ENCODE data around the gene HOXC6.
A peak's percentile ranks its signal among the peaks of the same experiment; 100 is the strongest.
"Not testable (repeated sequence)": the region's sequence is repeated elsewhere in the genome, so short reads cannot be mapped to it uniquely, and the experiment has no call there.

The HOXC6 gene

DNA sequence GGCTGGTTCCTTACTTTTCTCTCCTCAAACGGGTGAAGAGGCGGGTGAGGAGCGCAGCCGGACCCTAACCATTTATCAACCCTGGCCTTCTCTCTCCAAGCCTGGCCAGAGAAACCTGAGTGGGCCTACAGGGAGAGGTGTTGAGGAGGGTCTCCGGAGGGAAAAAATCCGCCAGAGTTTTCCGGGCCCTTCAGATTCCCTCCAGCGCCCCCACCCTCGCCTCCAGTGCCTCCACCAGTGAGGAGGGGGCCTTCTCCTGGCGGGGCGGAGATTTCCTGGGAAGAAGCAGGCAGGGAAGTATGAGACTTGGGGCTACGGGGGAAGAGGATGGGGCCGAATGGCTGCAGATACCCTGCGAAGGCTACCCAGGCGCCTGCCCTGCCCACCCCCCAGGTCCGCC, 3.2 kb downstream of the HOXC6 start:
- DNase-seq, result no peak

DNA sequence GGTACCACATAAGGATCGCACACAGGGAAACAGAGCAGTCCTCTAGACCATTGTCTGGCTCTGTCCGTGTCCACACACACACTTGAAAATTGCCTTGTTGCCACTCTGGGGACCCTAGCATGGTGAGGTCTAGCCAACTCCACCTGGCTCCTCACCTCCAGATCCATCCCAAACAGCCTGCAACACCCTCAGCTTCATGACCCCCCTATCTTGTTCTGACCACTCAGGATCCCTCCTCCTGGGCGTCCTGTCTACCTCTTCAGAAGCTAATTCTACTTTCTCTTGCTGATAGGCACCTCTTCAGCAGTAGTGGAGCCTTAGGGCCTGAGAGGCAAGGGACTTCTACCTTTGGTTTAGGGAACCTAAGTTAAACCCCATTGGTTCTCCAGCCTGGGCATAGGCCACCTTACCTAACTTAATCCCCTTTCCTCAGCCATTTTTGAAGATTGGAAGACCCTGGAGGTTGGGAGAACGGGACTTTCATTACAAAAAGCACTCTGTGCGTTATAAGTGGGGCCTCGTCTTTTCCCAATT, 3.9 kb downstream of the HOXC6 start:
- no peak for DNase-seq

DNA sequence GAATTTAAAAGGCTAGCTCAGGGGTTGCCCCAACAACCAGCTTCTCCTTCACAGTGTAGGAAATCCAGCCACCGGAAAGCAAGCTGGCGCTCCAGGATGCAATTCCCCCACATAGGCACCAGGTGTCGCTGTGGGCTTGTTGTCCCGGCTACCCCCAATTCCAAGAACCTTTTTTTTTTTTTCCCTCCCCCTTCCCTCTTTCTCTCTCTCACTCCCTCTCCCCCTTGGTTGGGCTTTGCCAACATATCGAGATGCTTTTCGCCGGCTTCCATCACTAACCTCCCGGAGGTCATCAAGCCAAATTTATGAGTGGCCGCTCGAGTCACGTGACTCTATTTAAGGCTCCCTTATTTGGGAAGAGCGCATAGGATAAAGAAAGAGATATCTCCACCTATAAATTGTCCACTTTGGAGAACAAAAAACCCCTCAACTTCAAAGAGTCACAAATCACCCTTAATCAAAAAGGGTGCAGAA, 4.4 kb downstream of the HOXC6 start, which contains the start of gene HOXC5:
TSS of gene HOXC5 (plus strand) at position 424 of the 474 bp plus-strand sequence. CDS start 73 bp downstream, outside the sequence.
- DNase-seq, result peak; percentile 57

DNA sequence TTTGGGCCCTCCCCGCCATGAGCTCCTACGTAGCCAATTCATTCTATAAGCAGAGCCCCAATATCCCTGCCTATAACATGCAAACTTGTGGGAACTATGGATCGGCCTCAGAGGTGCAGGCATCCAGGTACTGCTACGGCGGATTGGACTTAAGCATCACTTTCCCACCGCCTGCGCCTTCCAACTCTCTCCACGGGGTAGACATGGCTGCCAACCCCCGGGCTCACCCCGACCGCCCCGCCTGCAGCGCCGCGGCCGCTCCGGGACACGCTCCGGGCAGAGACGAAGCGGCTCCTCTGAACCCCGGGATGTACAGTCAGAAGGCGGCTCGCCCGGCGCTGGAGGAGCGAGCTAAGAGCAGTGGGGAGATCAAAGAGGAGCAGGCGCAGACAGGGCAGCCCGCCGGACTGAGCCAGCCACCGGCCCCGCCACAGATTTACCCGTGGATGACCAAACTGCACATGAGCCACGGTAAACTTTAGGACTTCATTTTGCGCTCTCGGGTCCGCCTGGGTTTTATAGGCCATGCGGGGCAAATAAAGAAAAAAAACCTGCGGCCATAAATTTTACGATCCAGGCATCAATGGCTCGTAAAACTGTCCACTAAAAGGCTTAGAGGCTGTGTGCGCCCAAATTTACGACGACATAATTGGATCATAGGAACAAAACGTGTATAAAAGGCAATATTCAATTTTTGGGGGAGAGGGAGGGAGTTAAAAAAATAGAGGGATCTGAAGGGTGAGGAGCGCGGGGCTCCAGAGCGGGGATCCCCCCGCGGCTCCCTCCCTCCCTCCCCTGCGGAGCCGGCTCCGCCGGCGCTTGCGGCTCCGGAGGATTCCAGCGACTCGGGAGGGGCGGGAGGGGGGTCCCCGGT, 5.1 kb downstream of the HOXC6 start:
- peak; percentile 29 for DNase-seq

DNA sequence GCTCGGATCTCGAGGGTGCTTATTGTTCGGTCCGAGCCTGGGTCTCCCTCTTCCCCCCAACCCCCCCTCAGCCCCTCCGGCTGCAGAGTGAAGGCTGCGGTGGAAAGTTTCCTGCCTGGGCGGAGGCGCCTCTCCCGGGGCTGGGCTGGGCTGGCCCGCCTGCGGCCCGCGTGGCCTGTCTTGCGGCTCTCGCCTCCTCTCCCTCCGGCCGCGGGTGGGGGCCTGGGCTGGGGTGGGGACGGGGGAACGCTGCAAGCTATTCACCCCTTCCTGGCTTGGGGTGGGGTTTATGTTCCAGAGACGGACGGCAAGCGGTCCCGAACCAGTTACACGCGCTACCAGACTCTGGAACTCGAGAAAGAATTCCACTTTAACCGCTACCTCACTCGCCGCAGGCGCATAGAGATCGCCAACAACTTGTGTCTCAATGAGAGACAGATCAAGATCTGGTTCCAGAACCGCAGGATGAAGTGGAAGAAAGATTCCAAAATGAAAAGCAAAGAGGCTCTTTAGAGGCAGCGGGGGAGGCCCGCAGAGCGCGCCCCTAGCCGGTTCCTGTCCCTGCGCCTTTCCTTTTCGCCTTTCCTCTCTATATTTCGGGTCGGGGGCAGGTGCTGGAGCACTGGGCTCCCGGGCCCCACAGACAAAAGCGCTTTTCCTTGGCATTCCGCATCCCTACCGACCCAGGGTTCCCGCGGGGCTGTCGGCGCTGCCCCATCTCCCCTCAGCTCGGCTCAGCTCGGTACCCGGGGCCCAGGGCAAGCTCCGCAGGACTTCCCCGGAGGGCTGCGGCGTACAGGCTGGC, 5.9 kb downstream of the HOXC6 start:
- no peak for DNase-seq

DNA sequence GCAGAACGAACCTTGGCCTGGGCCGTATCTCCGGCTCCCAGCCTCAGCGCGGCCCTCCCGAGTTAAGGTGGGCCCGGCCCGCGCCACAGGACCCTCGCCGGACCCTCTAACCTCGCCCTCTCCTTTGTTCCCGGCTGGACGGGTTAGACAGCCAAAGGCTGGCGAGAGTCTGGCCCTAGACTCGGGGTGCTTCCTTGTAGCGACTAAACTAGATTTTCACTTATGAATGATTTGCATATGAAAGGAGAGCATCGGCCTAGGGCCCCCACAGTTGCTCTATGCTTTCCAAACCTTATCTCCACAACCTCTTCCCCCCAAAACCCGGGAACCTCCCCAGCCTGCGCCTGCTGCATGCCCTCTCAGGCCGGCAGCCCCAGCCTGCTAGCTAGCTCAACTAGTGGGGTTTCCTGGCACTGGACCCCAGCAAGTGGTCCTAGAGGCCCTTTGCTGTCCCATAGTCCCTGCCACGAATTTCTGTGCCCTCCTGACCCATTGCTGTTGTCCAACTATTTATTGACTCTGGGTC, 6.6 kb downstream of the HOXC6 start:
- no peak for DNase-seq

DNA sequence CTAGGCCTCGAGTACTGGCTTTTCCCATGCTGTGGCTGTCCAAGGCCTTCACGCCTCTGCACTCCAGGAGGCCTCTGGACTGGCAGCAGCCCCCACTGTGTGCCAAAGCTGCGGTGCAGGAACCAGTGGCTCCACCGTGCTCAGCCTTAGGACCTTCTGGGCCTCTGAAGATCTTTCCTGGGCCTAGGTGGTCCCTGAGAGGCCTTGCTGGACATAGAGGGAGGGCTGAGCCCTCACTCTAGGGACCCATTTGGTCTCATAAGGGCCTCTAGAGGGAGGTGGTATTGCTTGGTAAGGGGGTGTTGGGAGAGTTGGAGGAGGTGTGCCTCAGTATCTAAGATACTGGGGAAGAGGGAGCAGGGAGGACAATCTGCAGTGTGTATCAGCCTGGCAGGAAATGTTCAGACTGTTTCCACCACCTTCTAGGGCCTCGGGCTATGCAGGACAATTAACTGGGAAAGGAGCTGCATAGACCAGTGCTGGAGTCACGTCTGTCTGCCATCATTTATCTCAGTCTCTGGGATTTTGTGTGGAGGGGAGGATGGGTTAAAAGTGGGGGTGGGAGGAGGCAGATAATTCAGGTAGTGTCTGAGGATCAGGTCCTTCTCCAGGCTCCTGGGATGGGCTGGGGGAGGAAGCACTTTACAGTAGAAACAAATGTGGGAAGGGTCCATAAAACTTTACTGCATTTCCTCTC, 7.5 kb downstream of the HOXC6 start:
- DNase-seq, result no peak

DNA sequence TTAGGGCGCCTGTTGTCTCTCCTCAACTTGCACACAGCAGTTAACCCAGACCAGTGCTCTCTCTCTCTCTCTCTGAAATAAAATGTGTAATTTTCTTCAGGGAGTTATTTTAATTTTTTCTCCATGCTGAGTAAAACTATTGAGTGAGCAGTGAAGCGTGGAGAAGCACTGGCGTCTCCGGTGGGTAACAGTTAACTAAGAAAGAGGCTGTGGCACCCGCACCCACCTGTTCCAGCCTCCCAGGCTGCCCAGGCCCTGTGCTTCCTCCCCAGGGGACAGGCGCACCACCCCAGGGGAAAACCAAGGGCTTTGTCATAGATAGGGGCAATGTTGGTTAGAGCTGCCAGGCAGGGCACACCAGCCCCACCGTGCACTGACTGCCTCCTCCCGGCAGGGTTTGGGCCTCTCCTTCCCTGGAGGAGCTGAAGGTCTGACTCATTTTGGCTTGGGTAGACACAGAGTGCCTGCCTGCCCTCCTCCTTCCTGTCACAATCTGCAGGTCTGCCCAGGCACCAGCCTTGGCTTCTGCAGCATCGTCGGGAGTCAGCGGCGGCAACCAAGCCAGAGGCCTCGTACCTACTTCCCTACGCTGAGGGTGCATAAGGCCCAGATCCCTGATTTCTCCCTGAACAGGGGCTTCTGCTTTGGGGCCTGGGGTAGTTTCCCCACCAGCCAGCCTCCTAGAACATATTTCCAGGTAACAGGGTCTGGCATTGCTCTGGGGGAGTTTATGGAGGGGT, 8.6 kb downstream of the HOXC6 start:
- DNase-seq, result peak; percentile 61

DNA sequence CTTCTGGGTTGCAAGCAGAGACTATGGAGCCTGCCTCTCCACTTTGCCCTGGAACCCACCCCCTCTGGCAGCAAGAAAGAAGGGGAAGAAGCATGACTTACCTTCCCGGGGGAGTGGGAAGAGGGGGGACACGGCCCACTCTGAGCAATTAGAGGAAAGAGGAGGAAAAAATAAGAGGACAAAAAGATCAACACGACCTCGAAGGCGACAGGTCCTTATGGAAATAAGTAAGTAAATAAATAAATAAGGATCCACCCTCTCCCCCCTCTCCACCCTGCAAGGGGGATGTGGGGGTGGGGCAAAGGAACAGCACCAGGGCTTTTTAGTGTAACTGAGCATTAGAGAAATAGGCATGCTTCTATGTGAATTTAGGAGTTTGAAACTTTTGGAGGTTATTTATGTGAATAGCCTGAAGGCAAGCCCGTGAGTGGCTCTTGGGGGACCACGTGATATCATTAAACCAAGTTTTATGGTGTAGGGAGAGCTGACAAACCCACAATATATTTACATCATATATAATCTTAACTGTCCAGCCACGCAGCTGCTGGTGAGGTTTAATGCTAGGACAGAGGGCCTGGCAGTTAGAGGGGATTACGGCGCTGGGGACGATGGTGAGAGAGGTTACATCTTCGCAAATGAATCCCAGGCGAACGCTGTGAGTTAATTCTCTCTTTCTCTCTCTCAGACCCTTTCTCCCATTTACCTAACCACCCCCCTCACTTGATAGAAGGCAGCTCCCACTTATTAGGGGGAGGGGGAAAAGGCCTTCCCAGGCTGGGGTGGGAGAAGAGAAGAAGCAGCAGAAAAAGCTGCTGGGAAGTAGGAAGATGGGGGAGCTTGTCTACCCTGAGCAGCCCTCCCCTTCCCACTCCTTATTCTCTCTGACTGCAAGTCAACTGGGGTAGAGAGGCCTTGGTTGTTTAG, 9.4 kb downstream of the HOXC6 start:
- DNase-seq, result no peak

DNA sequence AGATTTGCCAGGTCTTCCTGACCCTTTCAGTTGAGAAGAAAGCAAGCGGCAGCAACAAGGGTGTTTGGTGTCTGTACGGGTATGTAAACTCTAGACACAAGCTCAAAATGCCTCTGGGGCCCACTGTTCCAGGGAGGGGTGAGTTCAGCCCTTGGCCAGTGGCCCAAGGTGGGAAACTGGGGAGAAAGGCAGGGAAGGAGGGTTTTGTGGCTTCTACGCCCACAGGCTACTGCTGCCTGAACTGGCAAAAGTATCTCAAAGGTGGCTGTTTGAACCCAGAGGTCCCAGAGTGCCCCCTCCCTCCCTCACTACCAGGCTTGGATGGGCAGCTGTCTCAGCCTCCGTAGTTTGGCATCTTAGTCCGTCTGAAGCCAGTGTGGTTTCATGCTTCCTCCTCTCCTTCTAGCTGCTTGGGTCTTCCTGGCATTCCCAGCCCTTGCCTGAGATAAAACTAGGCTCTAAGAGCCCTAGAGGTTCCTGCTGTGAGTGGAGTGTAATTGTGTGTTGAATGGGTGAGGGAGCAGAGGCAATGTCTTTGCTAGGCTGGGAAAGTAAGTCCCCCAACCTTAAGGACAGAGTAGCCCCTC, 10.1 kb downstream of the HOXC6 start:
- peak; percentile 29 for DNase-seq

DNA sequence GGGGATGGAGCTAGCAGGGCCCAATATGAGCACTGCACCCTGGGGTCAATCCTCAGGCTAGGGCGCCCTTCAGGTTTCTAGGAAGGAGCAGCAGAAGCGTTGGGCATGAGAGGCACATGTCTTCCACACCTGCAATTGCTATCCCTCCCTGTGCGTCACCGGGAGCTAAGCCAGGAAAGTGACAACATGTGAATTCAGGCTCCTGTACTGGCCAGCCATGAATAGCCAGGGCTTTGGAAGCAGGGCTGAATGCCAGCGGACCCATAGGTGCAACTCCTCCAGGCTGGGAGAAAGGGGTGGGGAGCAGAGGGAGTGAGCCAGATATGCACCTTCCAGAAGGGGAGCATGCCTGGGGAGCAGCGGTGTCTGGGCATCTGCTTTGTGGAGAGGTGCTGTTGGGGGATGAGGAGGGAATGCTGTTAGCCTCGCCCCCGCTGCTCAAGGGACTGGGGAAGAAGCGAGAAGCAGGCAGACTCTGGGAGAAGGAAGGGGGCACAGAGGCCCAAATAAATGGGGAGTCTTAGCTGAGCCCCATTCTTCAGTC, 10.7 kb downstream of the HOXC6 start:
- peak; percentile 26 for DNase-seq

DNA sequence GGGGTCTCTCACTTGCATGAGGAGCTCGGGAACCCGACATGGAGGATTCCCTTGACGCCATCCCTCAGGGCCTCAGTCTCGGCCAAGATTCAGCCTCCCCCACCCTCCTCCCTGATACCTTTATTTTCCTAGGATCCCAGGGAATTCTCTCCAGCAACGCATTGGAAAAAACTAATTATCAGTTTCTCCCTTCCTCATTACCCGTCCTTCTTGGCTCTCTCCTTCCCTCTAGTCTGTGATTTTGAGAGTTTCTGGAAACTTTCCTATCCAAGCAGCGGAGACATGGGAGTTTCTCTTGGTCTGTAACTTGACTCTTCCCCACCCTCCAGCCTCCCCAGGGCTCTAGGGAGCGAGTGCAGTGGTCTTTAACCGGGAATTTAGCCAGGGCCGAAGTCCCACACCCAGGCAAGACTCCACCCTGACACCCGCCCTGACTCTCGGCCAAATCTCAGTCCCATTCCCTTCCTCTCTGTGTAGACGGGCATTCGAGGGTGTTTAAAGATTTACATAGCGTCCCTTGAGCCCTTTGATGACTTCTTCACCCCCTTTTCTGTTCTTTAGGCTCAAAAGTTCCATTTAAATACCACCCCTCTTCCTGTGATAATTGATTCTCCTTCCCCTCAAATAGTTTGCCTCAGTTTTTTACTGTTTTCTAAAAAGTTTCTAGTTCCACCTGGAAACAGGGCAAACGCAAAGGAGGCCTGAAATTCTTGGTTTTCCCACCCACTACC, 11.3 kb downstream of the HOXC6 start:
- DNase-seq, result no peak

DNA sequence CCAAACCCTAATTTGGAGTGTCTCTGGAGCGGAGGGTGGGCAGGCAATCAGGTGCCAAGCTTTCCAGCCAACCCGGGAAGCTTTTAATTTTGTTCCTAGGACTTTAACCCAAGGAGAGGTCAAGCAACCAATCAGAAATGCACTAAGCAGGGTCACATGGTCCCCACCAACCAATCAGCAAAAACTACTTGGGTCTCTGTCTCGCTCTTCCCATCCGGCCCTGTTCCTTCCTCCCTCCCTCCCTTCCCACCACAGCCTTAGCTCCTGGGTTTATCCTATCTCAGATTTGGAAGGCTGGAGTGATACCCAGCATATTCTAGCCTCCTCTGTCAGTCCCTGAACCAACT, 11.9 kb downstream of the HOXC6 start:
- DNase-seq, result no peak

DNA sequence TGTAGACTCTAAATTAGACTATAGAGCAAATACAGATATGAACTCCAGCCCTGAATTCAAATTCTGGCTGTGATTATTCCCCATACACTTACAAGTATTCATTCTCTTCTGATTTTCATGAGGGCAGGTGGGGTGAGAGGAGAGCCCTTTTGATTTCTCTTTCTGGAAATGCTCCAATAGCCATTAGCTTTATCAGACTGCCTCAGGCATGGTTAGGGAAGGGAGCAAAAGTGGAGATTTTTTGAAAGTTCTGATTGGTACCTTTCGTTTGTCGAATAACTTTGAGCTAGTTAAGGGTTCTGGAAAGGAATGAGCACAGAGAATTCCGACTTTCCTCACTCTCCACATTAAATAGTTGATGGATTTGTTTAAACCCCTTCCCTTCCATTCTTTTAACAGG, 12.4 kb downstream of the HOXC6 start:
- DNase-seq, result peak; percentile 17

DNA sequence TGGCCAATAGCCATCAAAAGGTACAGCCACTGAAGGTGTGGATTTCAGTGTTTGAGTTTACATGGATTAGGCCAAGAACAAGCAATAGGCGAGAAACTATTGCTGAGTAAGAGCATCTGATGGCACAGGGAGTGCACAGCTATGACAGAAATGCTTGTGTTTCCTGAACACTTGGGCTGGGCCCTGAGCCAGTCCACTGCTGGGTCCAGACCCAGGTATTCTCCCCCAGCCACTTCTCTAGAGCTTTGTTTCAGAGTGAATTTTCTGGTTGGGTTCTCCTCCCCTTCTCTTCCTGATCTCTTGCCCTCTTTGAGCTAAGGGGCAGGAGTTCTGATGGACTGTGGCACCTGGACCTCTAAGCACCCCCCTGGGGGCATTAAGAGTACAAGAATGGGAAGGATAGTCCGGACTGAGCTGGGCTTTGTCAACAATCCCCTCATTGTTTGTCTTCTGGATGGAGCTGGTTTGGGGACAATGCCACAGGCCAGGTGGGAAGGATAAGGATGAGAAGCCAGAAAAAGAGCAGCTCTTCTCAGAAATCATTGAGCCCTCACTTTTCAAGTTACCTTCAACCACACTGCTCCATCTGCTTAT, 13.0 kb downstream of the HOXC6 start:
- no peak for DNase-seq

DNA sequence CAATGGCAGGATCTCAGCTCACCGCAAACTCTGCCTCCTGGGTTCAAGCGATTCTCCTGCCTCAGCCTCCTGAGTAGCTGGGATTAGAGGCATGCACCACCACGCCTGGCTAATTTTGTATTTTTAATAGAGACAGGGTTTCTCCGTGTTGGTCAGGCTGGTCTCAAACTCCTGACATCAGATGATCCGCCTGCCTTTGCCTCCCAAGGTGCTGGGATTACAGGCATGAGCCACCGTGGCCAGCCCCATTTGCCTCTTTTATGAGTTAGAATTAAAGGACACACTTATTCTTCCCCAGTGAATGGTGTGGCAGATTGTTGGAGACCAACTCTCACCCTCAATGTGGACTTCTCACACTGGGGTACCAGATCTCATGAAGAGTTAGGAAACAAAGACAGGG, 13.8 kb downstream of the HOXC6 start:
- not testable (repeated sequence) for DNase-seq

DNA sequence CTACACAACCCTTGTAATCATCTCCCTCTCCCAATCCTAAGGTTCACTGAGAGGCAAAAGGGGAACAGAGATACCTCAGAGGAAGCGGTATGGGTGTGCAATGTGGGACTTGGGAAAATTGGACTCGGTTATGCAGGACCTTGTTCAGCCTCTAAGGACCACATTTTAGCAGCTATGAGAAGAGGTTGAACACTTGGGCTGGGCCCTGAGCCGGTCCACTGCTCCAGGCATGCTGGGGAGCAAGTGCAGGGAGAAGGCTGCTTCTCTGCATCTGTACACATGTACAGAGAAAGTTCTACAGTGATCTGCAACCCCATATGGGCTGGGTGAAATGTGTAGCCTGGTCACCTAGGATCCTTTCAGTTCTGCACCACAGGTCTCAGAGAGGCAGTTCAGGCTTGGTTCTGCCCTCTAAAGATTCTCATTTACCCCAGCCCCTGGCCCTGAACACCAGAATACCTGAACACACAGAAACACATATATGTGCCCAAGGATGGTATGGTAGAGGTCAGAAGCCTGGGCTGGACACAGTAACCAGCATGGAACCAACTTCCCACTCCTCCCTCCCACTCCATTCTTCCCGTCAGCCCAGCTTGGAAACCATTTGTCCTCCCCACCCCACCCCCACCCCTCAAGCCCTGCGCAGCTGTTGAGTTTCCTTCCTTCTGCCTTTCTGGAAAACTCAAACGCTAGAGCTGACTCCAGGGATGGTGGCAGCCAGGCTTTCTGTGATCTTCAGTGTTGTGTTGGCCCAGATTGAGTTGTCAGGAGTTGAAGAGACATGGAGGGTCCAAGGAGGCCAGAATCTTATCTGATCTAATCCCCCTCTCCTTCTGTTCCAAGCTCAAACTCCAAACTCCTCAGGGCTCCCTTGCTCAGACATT, 15.0 kb downstream of the HOXC6 start:
- DNase-seq, result no peak

Data from DMS79 treated with DMSO at 0.1 percent for 48 hours (cell line).